ENCODE data around the gene CEBPZ.

Gene CEBPZ

GRCh38 chr2:37191747-37192146 is 39.6 kb downstream of the CEBPZ start:
- no peak for DNase-seq (ENCODE audit: low read depth)
- no peak overlapping the region for H3K4me3 ChIP-seq (ENCODE audit: control insufficient read depth, low read depth, low read length)
- TF ChIP-seq CTCF (conservative IDR thresholded peaks at IDR 0.05; ENCODE audit: control insufficient read depth, insufficient read depth, low read depth, low read length): no peak

GRCh38 chr2:37191253-37191652 is 40.1 kb downstream of the CEBPZ start:
- no peak overlapping the region for H3K4me3 ChIP-seq (ENCODE audit: control insufficient read depth, low read depth, low read length)
- no peak for TF ChIP-seq CTCF (conservative IDR thresholded peaks at IDR 0.05; ENCODE audit: control insufficient read depth, insufficient read depth, low read depth, low read length)
- no peak for DNase-seq (ENCODE audit: low read depth)

- no peak for TF ChIP-seq CTCF (conservative IDR thresholded peaks at IDR 0.05; ENCODE audit: control insufficient read depth, insufficient read depth, low read depth, low read length)
- no peak for DNase-seq (ENCODE audit: low read depth)
- no peak overlapping the region for H3K4me3 ChIP-seq (ENCODE audit: control insufficient read depth, low read depth, low read length)
Measured at GRCh38 chr2:37190290-37190689, 41.1 kb downstream of the CEBPZ start.

- DNase-seq (ENCODE audit: low read depth): peak; percentile 92
- H3K4me3 ChIP-seq (ENCODE audit: control insufficient read depth, low read depth, low read length): no peak overlapping the region
- TF ChIP-seq CTCF (conservative IDR thresholded peaks at IDR 0.05; ENCODE audit: control insufficient read depth, insufficient read depth, low read depth, low read length): peak; percentile 5
Measured at GRCh38 chr2:37189452-37190153, 41.8 kb downstream of the CEBPZ start.

GRCh38 chr2:37188570-37188969 is 42.8 kb downstream of the CEBPZ start, which contains the start of gene SULT6B1:
TSS of gene SULT6B1 (minus strand) at chr2:37188670. CDS start at chr2:37188640, 30 bp downstream.
- no peak within 1 kb of the TSS for H3K4me3 ChIP-seq (ENCODE audit: control insufficient read depth, low read depth, low read length)
- no peak for TF ChIP-seq CTCF (conservative IDR thresholded peaks at IDR 0.05; ENCODE audit: control insufficient read depth, insufficient read depth, low read depth, low read length)
- DNase-seq (ENCODE audit: low read depth): no peak

GRCh38 chr2:37181726-37182684 is 49.4 kb downstream of the CEBPZ start:
- DNase-seq (ENCODE audit: low read depth): no peak
- no peak for TF ChIP-seq CTCF (conservative IDR thresholded peaks at IDR 0.05; ENCODE audit: control insufficient read depth, insufficient read depth, low read depth, low read length)

More at GRCh38 chr2:37181726-37182684, 49.4 kb downstream of the CEBPZ start:
- H3K4me3 ChIP-seq (ENCODE audit: control insufficient read depth, low read depth, low read length): no peak overlapping the region
